NB4 (cell line): Measurements from ENCODE around the gene BICRA.

Source experiments
- DNase-seq: peaks from one replicate; pipeline ENCODE4 v3.0.0; 2010; ENCODE audit warnings: low read depth
- H3K4me3 ChIP-seq: one replicate; pipeline ENCODE4 v1.5.1; 2011; ENCODE audit warnings: mild to moderate bottlenecking, low read depth, low read length, moderate library complexity
- MAX ChIP-seq: IDR thresholded peaks from 2 replicates; pipeline ENCODE4 v1.6.1; 2011; ENCODE audit warnings: low read depth, low read length
- MYC ChIP-seq: IDR thresholded peaks from 2 replicates; pipeline ENCODE4 v1.6.1; 2011; ENCODE audit warnings: low read depth, low read length
- POLR2A ChIP-seq: IDR thresholded peaks from 2 replicates; pipeline ENCODE4 v1.6.1; 2011; ENCODE audit warnings: mild to moderate bottlenecking; ENCODE audit not compliant: insufficient read length; ENCODE audit errors: extremely low read depth
- TF ChIP-seq, protein P1 (sequence below): IDR thresholded peaks from one replicate; pipeline ENCODE4 v1.5.1; 2012; ENCODE audit warnings: low read depth, low read length

The BICRA gene

GRCh38 chr19:47698631-47699359 is 89.9 kb downstream of the BICRA start:
- no peak overlapping the region for H3K4me3 ChIP-seq
- TF ChIP-seq MYC = no peak

GRCh38 chr19:47699360-47699917 is 90.5 kb downstream of the BICRA start:
- DNase-seq = peak; percentile 82
- TF ChIP-seq, protein P1, sequence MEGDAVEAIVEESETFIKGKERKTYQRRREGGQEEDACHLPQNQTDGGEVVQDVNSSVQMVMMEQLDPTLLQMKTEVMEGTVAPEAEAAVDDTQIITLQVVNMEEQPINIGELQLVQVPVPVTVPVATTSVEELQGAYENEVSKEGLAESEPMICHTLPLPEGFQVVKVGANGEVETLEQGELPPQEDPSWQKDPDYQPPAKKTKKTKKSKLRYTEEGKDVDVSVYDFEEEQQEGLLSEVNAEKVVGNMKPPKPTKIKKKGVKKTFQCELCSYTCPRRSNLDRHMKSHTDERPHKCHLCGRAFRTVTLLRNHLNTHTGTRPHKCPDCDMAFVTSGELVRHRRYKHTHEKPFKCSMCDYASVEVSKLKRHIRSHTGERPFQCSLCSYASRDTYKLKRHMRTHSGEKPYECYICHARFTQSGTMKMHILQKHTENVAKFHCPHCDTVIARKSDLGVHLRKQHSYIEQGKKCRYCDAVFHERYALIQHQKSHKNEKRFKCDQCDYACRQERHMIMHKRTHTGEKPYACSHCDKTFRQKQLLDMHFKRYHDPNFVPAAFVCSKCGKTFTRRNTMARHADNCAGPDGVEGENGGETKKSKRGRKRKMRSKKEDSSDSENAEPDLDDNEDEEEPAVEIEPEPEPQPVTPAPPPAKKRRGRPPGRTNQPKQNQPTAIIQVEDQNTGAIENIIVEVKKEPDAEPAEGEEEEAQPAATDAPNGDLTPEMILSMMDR = peak; percentile 100
- TF ChIP-seq POLR2A (no peak), MAX (peak; percentile 65; the same call in 1 of the 2 replicates), MYC (peak; percentile 52; the same call in 1 of the 2 replicates)
- no peak overlapping the region for H3K4me3 ChIP-seq

More at GRCh38 chr19:47698631-47699359, 89.9 kb downstream of the BICRA start:
- DNase-seq = no peak

GRCh38 chr19:47700934-47701716 is 92.2 kb downstream of the BICRA start:
- no peak overlapping the region for H3K4me3 ChIP-seq
- no peak for DNase-seq

DNA sequence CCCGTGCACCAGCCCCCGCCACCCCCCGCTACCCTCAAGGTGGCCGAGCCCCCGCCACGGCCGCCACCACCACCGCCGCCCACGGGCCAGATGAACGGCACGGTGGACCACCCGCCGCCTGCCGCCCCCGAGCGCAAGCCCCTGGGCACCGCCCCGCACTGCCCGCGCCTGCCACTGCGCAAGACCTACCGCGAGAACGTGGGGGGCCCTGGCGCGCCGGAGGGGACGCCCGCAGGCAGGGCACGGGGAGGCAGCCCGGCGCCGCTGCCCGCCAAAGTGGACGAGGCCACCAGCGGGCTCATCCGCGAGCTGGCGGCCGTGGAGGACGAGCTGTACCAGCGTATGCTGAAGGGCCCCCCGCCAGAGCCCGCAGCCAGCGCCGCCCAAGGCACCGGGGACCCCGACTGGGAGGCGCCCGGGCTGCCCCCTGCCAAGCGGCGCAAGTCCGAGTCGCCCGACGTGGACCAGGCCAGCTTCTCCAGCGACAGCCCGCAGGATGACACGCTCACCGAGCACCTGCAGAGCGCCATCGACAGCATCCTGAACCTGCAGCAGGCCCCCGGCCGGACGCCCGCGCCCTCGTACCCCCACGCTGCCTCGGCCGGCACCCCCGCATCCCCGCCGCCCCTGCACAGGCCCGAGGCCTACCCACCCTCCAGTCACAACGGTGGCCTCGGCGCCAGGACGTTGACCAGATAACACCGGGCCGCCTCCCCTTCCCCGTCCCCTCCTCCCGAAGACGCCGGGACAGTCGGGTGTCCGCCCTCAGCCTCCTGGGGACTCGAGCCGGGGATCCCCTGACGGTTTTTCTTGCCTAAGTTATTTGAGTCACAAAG is 93.0 kb downstream of the BICRA start:
- no peak overlapping the region for H3K4me3 ChIP-seq
- no peak for DNase-seq
- TF ChIP-seq POLR2A = no peak
- TF ChIP-seq, protein P1 = no peak
- no peak for TF ChIP-seq MYC
- no peak for TF ChIP-seq MAX

More at GRCh38 chr19:47700934-47701716, 92.2 kb downstream of the BICRA start:
- no peak for TF ChIP-seq MAX

DNA sequence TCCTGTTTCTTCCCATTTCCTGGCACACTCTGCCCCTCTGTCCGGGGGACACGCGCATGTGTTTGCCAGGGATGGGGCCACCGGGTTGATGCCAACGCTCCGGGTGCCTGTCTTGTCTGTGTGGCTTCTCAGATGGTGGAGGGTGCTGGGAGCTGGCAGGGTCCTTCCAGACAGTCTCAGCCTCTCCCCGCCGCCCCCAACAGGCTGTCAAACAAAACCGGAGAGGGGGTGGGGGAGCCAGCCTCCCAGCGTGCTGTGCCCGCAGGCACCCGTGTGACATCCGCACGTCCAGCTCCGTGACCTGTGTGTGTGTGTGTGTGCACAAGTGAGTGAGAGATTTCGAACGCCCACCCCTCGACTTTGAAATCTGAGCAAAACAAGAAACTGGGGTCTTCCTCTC is 93.7 kb downstream of the BICRA start:
- TF ChIP-seq, protein P1 = no peak
- TF ChIP-seq MYC = no peak
- no peak for TF ChIP-seq POLR2A
- no peak for TF ChIP-seq MAX
- H3K4me3 ChIP-seq = no peak overlapping the region
- DNase-seq = no peak

- no peak for TF ChIP-seq MAX
- TF ChIP-seq POLR2A = no peak
- TF ChIP-seq, protein P1 = no peak
- TF ChIP-seq MYC = no peak
- DNase-seq = no peak
- no peak overlapping the region for H3K4me3 ChIP-seq
Observed at GRCh38 chr19:47703301-47703700, 94.4 kb downstream of the BICRA start.
